ENCODE measurements around the gene ANXA11.
"Not testable (repeated sequence)": the region's sequence is repeated elsewhere in the genome, so short reads cannot be mapped to it uniquely, and the experiment has no call there.

The ANXA11 gene

DNA sequence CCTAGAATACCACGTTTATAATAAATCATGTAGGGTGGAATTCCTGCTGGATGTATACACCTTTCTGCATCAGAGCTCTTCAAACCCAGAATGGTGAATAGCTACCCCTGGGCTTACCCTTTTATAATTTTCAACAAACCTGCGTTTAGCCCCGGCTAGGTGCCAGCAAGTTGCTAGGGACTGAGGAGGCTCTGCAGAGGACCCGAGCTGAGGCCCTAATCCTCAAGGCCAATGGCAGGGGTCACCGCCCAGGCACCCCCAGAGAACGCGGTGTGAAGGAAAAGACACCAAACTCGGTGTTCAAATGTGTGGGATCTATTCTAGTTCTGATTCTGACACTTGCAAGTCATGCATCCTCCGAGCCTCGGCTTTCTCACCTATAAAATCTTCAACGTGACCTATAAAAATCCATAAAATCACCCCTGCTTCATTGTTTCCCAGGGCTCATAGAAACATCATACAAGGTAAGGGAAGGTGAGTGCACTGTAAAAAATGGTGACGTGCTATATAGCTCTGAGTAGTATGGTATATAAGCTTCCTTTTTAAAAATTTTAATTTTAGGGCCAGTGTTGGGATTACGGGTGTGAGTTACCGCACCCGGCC is 2.5 kb upstream of the ANXA11 start:
- DNase-seq (ENCODE audit: low read depth), result no peak

DNA sequence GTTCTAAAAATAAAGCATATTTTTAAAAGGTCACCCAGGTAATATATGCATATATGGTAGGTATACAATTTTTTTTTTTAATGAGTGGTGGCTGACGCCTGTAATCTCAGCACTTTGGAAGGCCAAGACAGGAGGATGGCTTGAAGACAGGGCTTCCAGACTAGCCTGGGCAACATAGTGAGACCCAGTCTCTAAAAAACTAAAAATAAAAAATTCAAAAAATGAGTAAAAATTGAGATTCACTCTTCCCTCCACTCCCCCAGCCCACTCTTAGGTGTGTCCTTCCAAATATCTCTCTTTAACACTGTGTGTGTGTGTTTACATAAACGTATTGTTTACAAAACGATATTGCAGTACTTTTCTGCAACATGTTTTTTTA is 929 bp upstream of the ANXA11 start:
- DNase-seq (ENCODE audit: low read depth), result no peak

DNA sequence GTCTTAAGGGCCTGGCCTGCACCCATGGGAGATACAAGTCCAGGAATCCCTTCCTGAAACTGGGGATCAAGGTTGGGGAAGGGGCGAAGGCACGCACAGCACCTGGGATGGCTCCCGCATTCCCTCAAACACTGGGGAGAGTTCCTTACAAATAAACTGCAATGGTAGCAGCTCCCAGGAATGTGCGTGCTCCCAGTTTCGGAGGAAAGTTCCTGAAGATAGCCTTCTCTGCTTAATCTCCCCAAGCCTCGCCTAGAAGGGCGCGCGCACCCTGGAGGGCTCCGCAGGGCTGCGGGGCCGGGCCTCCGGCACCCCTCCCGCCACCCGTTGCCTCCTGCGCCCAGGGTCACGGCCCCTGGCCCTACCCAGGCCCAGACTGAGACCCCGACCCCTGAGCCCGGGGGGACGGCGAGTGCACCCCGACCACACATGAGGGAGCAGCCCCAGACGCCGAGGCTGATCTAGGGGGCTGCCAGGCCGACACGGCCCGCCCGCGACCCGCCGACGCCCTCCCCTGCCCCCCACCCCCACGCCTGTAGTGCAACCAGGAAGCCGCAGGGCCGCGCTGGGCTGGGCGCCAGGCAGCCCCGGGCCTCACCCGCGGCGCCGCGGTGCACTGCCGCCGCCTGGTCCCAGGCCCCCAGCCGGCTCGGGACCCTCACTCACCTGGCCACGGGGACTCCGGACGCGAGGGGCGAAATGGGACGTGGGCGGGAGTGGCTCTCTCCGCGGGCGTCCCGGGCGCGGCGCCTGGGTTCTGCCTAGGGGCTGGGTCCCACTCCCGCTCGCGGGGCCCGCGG is 460 bp downstream of the ANXA11 start:
- DNase-seq (ENCODE audit: low read depth), result peak; percentile 44

DNA sequence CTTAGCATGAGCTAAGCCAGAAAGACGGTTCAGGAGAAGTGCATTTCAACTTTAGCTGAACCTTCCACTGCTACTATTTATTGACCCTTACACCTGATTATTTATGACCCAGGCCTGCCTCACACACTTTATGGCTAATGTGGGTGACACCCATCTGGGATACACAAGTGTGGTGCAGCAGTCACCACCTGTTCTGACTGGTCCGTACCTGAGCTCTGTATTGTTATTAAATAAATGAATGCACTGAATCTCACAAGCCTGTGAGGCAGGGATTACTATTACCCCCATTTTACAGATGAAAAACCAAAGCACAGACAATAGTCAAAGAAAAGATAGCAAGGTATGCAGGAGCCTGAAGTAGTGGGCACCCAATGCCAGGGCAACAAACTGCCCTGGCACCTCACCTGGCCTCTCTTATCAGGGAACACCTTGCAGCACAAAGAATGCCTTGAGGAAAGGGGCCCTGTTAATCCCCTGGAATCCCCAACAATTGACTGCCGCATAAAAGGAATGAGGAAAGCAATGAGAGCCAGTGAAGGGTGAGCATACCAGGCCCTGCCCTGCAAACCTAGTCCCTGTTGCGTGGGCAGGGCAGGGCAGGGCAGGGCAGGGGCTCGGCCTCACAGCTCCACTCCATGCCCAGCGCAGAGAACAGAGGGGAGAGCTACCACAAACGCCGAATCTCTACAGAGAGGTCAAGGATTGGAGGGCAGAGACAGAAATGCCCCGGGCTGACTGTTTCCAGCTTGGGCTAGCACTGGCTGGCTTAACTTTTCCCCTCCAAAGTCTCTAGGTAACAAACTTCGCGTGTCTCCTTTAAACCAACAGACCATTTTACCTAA is 1.3 kb downstream of the ANXA11 start:
- DNase-seq (ENCODE audit: low read depth), result no peak

DNA sequence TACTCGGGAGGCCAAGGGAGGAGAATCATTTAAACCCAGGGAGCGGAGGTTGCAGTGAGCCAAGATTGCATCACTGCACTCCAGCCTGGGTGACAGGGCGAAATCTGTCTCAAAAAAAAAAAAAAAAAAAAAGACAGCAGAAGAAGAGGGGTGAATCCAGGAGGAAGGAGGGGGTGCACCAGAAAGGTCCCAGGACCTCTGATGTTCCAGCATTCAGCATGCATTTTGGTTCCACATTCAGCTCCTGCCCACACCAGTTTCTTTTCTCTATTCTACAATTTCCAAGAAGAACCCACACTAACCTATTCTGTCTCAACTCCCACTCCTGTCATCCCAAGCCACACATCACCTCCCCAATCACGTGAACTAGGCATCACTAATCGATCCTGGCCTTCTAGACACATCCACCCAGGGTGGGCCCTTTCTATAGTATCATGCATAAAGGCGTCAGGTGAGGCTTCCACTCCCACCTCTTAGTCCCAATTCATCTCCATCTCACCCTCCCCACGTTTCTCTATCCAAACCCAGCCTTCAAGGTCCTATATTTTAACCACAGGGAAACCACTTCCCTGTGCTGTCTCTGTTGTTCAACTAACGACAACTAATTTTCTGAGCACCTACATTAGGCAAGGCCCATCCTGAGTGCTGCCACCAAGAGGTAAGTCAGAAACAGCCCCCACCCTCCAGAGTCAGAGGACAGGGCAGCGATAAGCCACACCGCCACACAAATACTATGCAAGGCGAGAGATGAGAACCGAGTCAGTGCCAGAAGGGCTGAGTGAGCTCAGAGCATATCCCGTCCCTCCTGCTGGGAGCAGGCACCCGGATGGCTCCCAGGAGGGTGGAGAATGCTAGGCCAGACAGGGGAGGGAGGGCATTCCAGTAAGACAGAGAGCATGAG is 2.2 kb downstream of the ANXA11 start:
- DNase-seq (ENCODE audit: low read depth), result peak; percentile 47

DNA sequence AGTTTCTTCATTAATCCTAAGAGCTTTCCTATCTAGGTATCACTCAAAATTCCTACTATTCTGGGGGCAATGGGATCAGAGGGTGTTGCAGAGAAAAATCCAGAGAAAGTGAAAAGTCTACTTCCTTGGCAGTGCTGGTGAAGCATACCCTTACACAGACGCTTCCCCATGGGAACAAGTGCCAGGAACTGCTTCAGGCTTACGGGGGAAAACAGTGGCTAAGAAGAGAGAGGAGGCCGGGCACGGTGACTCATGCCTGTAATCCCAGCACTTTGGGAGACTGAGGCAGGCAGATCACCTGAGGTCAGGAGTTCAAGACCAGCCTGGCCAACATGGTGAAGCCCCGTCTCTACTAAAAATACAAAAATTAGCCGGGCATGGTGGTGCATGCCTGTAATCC is 2.8 kb downstream of the ANXA11 start:
- DNase-seq (ENCODE audit: low read depth), result not testable (repeated sequence)

DNA sequence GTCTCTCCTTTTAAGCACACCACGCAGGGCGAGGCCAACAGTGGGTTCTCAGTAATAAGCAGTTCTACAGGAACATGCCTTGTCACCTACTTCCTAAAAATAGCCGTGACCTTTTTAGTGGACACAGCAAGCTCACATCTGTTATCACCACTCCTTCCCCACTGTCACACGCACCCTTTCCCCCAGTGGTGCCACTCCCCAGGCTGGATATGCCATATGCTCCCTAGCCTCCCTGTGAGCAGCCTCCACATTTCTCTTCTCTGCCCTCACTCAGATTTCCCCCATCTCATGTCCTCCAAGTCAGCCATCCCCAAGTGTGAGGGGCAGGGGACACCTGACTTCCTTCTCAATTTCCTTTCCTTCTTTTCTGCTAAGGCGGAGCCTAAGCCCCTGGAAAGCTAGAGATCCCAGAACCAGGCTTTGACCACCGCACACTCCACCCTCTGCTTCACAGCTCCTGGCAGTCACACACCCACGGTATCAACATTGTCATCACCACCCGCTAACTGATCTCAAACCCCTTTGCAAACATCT is 3.7 kb downstream of the ANXA11 start:
- DNase-seq (ENCODE audit: low read depth), result no peak

DNA sequence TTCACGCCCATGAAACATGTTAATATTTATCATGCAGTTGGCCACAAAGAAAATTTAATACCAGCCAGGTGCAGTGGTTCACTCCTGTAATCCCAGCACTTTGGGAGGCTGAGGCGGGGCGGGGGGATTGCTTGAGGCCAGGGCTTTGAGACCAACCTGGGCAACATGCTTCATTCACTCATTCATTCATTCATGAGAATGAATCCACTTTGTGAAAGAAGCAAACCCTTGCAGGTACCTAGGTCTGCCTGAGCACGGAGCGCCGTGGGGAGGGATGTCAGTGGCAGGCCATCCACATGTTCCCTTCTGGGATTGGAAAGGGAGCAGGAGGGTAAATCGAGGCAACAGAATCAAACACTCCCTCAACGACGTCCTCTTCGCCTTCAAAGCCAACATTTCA is 4.7 kb downstream of the ANXA11 start:
- DNase-seq (ENCODE audit: low read depth), result no peak

DNA sequence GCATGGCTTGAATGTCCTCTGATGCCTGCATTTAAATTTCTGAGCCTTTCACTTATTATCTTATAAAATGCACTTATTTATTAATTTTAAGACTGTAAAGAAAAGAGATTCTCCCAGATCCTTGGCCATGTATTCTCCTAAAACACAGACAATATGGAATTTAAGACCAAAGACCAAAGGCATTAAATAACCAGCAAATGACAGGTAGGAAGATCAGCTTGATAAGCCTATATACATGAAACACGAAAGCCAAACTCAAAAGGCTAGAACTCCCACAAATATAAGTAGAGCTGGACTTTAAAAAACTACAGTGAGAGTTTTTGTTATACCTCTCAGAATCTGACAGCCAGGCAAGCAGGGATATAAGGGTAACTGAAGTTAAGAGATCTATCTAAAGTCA is 5.1 kb downstream of the ANXA11 start:
- no peak for DNase-seq (ENCODE audit: low read depth)

DNA sequence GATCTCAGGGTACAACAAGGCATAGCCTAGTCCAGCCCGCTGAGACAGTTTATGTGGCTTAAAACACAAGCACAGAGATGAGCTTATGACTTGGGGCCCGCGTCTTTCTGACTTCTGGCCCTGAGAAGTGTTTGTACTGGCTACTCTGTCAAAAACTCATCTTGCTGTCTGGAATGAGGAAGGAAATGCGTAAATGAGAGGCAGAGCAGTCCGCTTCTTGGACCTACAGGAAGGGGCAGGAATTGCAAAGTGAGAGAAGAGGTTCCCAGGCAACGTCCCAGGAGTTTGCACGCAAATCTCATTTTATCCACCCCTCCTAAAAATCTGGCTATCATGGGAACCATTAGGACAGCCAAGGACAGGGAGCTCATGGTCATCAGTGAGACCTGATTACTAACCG is 5.5 kb downstream of the ANXA11 start:
- no peak for DNase-seq (ENCODE audit: low read depth)

DNA sequence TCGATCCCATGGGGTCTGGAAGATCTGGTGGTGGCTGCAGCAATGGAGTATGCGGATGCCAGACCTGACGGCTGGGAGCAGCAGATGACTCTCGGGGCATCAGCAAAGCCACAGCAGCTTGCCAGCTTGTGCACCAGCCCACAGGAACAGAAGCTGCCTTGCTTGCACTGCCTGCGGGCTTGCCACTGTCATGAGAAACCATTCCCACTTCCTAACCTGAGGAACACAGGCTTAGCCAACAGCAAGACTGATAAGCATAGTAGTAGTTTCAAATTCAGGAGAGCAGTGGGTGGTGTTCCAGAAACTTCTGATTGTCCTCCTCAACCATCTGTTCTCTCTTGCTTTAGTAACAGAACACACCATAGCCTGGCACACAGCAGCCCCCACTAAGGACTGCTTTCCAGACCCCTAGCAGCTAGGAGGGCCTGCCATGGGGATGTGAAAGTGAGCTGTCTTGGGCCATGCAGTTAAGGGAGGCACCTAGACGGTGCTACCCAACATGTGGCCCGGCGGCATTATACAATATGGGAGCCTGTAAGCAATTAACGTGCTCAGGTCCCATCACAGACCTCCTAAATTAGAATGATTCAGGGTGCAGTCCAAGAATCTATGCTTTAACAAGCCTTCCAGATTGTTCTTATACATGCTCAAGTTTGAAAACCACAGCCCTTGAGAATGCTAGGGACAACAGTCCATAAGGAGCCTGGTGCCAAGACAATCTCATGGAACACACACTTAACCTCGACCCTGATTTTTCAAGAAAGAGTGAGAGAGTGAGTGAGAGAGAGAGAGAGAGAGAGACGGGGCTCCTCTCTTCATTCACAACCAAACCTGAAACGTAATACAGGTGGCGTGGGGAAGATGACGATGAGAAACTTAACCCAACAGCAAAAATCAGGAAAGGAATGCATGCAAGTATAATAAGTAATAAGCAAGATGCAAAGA is 7.1 kb downstream of the ANXA11 start:
- DNase-seq (ENCODE audit: low read depth), result no peak

DNA sequence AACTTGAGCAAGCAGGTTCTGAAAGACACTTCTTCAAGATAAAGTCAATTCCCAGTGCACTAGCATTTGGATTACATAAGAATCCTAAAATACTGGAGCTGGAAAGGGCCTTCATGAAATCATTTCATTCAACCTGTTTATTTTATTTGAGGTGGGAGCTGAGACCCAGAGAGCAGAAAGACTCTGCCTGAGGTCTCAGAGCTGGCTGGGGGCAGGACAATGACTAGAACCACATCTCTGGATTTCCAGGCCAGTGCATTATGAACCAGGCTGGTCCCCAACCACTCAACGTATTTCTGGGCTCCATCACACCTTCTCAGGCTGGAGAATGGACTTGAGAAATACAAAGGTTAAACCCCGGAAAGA is 8.4 kb downstream of the ANXA11 start:
- no peak for DNase-seq (ENCODE audit: low read depth)

DNA sequence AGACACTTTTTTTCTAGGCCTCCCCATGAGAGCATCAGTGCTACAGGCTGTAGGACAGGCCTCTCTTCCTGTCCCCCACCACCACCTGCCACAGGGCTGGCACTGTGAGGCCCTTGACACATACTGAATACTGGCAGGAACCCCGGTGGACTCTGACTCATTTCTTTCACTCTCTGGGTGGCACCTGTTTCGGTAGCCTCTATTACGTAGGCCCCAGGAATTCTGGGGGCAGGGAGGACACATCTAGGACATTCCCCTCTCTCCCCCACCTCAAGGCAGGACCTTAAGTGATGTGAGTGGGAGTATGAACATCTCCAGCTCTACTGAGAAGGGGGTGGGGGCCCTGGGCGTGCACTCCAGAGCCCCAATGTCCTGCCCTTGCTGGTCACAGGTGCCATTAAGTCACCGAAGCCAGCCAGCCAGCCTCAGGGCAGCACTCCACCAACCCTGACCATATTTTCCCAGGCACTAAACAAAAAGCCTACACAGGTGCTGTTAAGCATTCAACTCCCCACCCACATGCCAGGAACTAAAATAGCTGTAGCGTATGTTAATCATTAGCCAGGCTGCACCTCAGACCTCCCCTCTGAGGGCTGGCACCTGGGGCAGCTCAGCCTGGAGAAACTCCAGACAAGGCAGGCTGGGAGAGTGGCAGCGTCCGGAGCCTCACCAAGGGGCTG is 8.9 kb downstream of the ANXA11 start:
- DNase-seq (ENCODE audit: low read depth), result peak; percentile 50

DNA sequence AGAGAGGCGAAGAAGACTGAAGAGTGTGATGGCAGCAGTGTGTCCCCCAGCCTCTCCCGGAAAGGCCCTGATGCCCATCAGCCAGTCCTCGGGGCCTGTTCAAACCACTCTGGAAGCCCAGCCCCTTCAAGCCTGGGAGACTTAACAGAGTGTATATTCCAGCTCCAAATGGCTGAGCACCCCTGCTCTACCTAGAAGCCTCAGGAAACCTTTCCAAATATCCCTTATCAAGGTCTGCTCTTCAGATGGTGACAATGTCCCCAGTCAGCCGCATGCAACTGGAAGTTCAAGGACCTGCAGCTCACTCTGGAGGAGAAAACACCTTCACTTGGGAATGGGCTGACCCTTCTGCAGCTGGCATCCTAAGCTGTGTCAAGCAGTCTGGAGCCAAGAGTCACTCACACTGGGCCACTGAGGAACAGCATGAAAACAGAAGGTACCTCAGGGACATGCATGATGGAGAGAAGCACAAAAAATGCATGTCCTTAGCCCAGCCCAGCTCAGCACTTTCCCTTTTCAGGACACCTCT is 10.2 kb downstream of the ANXA11 start:
- no peak for DNase-seq (ENCODE audit: low read depth)

DNA sequence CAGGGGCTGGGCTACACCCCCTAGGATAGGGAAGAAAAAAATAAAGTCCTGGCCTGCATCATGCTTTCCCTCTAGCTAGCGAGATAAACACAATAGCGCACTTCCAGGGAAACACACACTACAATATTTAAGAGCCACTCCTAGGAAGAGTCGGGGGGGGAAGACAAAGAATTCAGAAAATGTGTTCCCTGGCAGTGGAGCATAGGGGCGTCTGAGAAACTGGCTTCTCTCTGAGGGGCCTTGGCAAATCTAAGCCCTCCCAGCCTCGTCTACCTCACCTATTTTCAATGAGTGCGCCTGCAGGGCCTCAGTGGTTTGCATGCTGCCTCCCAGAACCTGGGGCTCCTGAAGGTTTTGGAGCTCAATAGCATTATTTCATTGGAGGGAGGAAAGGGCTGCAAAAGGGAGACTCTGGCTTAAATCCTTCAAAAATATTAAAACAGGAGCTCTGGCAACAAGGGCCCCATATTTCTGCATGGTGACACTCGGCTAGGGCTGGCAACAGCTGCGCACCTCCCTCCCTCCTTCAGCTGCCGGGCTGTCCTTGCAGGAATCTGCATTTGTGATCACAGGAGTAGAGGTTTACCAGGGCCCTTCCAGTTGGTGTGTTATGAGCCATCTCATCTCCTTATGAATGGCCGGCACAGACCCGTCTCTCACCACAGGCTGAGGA is 10.8 kb downstream of the ANXA11 start:
- no peak for DNase-seq (ENCODE audit: low read depth)

DNA sequence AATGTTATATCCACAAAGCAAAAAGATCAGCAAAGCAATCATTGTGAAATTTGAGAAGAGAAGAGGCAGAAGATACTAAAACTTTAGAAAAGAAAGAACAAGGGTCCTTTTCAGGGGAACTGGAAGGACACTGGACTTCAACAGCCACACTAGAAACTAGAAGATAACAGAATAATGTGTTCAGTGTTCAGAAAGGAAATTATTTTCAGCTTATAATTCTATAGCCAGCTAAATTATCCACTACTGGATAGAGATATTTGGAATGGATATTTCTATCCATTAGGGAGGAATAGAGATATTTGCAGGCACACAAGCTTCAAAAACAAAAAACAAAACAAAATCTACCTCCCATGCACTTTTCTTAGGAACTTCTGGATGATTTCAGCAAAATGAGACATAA is 12.8 kb downstream of the ANXA11 start:
- DNase-seq (ENCODE audit: low read depth), result no peak

DNA sequence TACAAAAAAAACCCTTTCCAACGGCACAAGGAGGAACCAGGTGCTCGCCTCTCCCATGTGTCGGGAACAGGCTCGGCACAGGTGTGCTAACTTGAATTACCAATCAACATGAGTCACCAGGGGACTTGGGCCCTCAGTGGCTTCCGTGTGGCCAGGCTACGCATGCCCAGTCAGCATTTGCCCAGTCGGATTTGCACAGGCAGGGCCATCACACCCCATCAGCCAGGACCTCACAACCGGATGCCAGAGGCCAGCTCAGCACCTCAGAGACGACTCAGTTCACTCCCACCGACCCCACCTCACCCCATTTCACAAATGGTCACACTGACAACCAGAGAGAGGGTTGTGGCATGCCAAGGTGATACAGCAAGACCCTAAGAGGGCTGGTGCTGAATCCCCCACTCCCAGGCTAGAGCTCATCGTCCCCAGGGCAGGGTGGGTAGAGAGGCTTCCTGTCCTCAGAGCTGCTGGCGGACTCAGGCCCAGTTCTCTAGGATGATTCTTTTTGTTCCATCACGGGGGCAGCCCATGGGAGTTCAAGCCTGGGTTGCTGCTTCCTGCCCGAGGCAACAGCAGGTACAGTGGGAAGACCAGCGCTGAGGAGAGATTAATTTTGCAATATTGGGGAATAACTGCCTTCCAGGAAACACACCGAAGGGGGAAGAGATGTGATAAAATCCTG is 13.6 kb downstream of the ANXA11 start:
- DNase-seq (ENCODE audit: low read depth), result no peak

DNA sequence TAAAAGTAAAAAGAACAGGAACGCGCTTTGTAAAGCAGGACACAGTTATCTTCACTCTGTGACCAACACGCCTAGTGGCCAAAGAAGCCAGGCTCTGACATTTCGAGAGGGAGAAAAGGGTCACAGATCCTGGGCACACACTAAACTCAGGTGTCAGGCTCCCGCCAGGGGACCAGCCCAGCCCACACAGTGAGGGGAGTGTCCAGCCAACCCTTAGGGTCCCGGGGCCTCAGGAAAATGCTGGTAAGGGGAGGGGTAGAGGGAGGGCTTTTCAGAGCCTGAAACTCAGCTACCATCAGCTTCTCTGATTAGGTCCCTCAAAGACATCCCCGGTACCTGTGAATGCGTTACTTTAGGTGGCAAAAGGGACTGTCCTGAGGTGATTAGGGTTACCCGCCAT is 16.6 kb downstream of the ANXA11 start:
- no peak for DNase-seq (ENCODE audit: low read depth)
